Spleen (tissue), 7 donors: ENCODE measurements around the gene JPH2.

Experiments
- CTCF ChIP-seq, 11 experiments: fragments of 200-600 bp in 7 of 11; fragments of 450-650 bp in 4 of 11; sonication (generic) in 4 of 11; IDR thresholded peaks in 8 of 11; conservative IDR thresholded peaks in 3 of 11; 1 replicate in 7 of 11; 2 replicates in 4 of 11; pipeline versions ENCODE4 v1.4.0 to v1.8.0; 2016 to 2021; ENCODE audit warnings: antibody characterized with exemption in 11 of 11, inconsistent platforms in 4 of 11, mild to moderate bottlenecking in 1 of 11
- POLR2A ChIP-seq, 3 donors: fragments of 450-650 bp; IDR thresholded peaks; one replicate each; pipeline ENCODE4 v1.5.1; 2017; ENCODE audit warnings: antibody characterized with exemption in 3 of 3, mild to moderate bottlenecking in 1 of 3
- POLR2AphosphoS5 ChIP-seq, 3 donors: sonication (generic); formaldehyde crosslinking; IDR thresholded peaks; one replicate each; pipeline ENCODE4 v1.5.1; 2017; ENCODE audit warnings: antibody characterized with exemption in 3 of 3
- donor health status: DM: no; HTN: no; CAD: no; lungs with moderate emphysema.
- donor health status: DM: no; HTN: no; CAD: no.
- donor health status: DM: no; HTN: no; CAD: no.

- TF ChIP-seq CTCF (IDR thresholded peaks at IDR 0.05 in 8 of 11, conservative IDR thresholded peaks at IDR 0.05 in 3 of 11) (no peak), POLR2A (IDR thresholded peaks at IDR 0.05) (no peak), POLR2AphosphoS5 (IDR thresholded peaks at IDR 0.05) (no peak)
Observed at GRCh38 chr20:44185574-44185973, 1.4 kb downstream of the JPH2 start.
